GM12878 (cell line): ENCODE results near the gene ELMO2. TPM values are rescaled to one million over a fixed set of nuclear protein-coding genes. Genes with fewer than 3 reads are reported as not detected.

Experiments used
- CREM ChIP-seq: IDR thresholded peaks from 2 replicates; pipeline ENCODE4 v1.6.1; 2014; ENCODE audit warnings: antibody characterized with exemption, low read depth
- EZH2 ChIP-seq: IDR thresholded peaks from 2 replicates; pipeline ENCODE4 v1.6.1; 2012; ENCODE audit warnings: low read depth, mild to moderate bottlenecking, control low read depth, inconsistent platforms, low read length, borderline replicate concordance; ENCODE audit not compliant: control insufficient read depth
- FOXM1 ChIP-seq: IDR thresholded peaks from 2 replicates; pipeline ENCODE4 v1.6.1; 2012; ENCODE audit warnings: low read depth, mild to moderate bottlenecking, inconsistent platforms, low read length, moderate library complexity
- GABPA ChIP-seq: IDR thresholded peaks from 2 replicates; pipeline ENCODE4 v1.6.1; 2014; ENCODE audit warnings: antibody characterized with exemption, low read depth, mild to moderate bottlenecking, inconsistent platforms
- HDAC6 ChIP-seq: fragments of 200-600 bp; sonication (generic); IDR thresholded peaks from one replicate; pipeline ENCODE4 v1.8.0; 2017; ENCODE audit warnings: antibody characterized with exemption; ENCODE audit not compliant: unreplicated experiment
- JUNB ChIP-seq: IDR thresholded peaks from 2 replicates; pipeline ENCODE4 v1.6.1; 2016; ENCODE audit warnings: antibody characterized with exemption, mild to moderate bottlenecking
- MEF2A ChIP-seq: IDR thresholded peaks from 2 replicates; pipeline ENCODE4 v1.6.1; 2011; ENCODE audit warnings: low read depth, mild to moderate bottlenecking, low read length, moderate library complexity; ENCODE audit not compliant: insufficient read depth
- MTA2 ChIP-seq: fragments of 450-650 bp; IDR thresholded peaks from 2 replicates; pipeline ENCODE4 v1.6.1; 2016; ENCODE audit warnings: low read depth, mild to moderate bottlenecking, moderate library complexity
- NFXL1 ChIP-seq: fragments of 450-650 bp; IDR thresholded peaks from 2 replicates; pipeline ENCODE4 v1.6.1; 2017; ENCODE audit warnings: antibody characterized with exemption, mild to moderate bottlenecking, borderline replicate concordance
- NR2F1 ChIP-seq: fragments of 450-650 bp; conservative IDR thresholded peaks from 2 replicates; pipeline ENCODE4 v1.6.1; 2017; ENCODE audit warnings: mild to moderate bottlenecking
- NRF1 ChIP-seq: conservative IDR thresholded peaks from 2 replicates; pipeline ENCODE4 v1.6.1; 2011; ENCODE audit warnings: mild to moderate bottlenecking, low read depth, low read length, improper control_type of control experiment
- RUNX3 ChIP-seq: IDR thresholded peaks from 2 replicates; pipeline ENCODE4 v1.6.1; 2012; ENCODE audit warnings: low read length, inconsistent platforms
- SMAD5 ChIP-seq: IDR thresholded peaks from 2 replicates; pipeline ENCODE4 v1.6.1; 2016; ENCODE audit warnings: antibody characterized with exemption, low read depth
- SPI1 ChIP-seq: IDR thresholded peaks from 2 replicates; pipeline ENCODE4 v1.6.1; 2011; ENCODE audit warnings: low read depth, mild to moderate bottlenecking, low read length, moderate library complexity, borderline replicate concordance; ENCODE audit not compliant: insufficient read depth
- TCF7 ChIP-seq: IDR thresholded peaks from 2 replicates; pipeline ENCODE4 v1.6.1; 2014; ENCODE audit warnings: antibody characterized with exemption, borderline replicate concordance
- ZNF622 ChIP-seq: fragments of 450-650 bp; IDR thresholded peaks from 2 replicates; pipeline ENCODE4 v1.6.1; 2017; ENCODE audit warnings: mild to moderate bottlenecking, inconsistent platforms
- polyA plus RNA-seq, 11 experiments: library from polyadenylated mRNA; depleted of rRNA in 4 of 11; unstranded in 6 of 11; stranded (reverse) in 5 of 11; fragments of >200 nt; fragmentation: Nextera tagmentation in 4 of 11; fragmentation: Illumina TruSeq in 1 of 11; extraction: Ambion mirVana in 4 of 11; extraction: Trizol in 1 of 11; gene quantifications; 1 replicate in 1 of 11; 2 replicates in 10 of 11; pipeline versions ENCODE4 v1.2.1 to v1.2.3, GENCODE V29; 2011 to 2016; ENCODE audit warnings: inconsistent platforms in 2 of 11, missing spikeins in 2 of 11, low read depth in 1 of 11
- total RNA-seq, 4 experiments: library from RNA; depleted of rRNA in 3 of 4; stranded (reverse); fragments of >200 nt in 3 of 4; fragmentation: Illumina TruSeq in 1 of 4; extraction: Trizol in 1 of 4; gene quantifications; 2 replicates each; pipeline versions ENCODE4 v1.2.1 to v1.2.3, GENCODE V29; 2013 to 2021
- TF ChIP-seq, protein P1 (sequence below): fragments of 450-650 bp; IDR thresholded peaks from 2 replicates; pipeline ENCODE4 v1.6.1; 2017; ENCODE audit warnings: antibody characterized with exemption, mild to moderate bottlenecking, moderate library complexity
- TF ChIP-seq, protein P2 (sequence below): fragments of 450-650 bp; formaldehyde crosslinking; IDR thresholded peaks from 2 replicates; pipeline ENCODE4 v1.5.0; 2022; ENCODE audit warnings: mild to moderate bottlenecking, missing genetic modification characterization
- TF ChIP-seq, protein P3 (sequence below): IDR thresholded peaks from 2 replicates; pipeline ENCODE4 v1.6.1; 2012; ENCODE audit warnings: low read depth, low read length, improper control_type of control experiment
- TF ChIP-seq, protein P4 (sequence below): fragments of 450-650 bp; IDR thresholded peaks from 2 replicates; pipeline ENCODE4 v1.6.1; 2014; ENCODE audit warnings: mild to moderate bottlenecking

ELMO2 gene
- total and polyA plus RNA-seq, 10 of the 15 experiments (the other 5 are each of a cell fraction or from before 2014, with no cell fraction given): 14.2 to 40.2 (median 37.6) TPM

DNA sequence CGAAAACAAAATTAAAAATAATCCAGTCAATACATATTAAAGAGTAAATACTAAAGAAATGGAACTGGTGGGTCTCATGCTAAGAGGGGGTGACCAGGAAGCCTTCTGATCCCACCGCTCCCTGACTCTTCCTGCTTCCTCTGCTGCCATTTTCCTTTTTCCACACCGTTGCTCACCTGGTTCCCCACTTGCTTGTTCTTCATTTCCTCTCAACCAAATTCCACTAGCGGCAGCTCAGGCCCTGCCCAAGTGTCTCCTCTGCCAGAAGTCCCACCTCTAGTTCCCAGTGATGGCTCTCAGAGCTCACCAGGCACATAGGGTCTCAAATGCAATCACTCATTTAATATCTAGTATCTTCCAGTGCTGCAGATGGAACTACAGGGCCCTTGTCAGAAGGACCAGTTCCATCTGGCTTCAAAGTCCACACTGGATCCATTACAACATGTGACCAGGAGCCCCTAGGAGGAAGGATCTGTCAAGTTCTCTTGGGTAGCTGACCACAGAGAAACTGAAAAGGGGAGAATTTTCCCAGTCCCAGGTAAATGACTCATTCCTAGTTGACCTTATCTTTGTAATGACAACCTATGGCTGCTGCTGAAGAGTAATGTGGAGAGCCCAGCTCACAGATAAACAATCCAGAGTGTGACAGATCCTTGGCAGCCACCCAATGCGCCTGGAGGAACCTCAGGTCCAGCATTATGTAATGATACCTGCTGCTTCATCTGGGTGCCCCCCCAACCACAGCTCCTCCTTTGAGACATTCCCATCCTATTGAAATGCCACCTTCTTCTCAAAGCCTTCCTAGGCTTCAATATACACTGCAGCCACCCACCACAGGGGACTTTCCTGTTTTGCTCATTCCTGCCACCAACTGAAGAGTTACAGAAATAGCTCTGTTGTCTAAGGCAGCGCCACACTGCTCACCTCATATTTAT lies 38.2 kb downstream of the ELMO2 start (continued):
- no peak for TF ChIP-seq SMAD5
- no peak for TF ChIP-seq NFXL1
- TF ChIP-seq EZH2: no peak
- peak; percentile 63; the same call in 1 of the 2 replicates for TF ChIP-seq MEF2A
- TF ChIP-seq FOXM1: no peak
- TF ChIP-seq GABPA: no peak
- peak; percentile 44; the same call in 1 of the 2 replicates for TF ChIP-seq NR2F1
- TF ChIP-seq JUNB: peak; percentile 26; the same call in 1 of the 2 replicates
- TF ChIP-seq, protein P1, sequence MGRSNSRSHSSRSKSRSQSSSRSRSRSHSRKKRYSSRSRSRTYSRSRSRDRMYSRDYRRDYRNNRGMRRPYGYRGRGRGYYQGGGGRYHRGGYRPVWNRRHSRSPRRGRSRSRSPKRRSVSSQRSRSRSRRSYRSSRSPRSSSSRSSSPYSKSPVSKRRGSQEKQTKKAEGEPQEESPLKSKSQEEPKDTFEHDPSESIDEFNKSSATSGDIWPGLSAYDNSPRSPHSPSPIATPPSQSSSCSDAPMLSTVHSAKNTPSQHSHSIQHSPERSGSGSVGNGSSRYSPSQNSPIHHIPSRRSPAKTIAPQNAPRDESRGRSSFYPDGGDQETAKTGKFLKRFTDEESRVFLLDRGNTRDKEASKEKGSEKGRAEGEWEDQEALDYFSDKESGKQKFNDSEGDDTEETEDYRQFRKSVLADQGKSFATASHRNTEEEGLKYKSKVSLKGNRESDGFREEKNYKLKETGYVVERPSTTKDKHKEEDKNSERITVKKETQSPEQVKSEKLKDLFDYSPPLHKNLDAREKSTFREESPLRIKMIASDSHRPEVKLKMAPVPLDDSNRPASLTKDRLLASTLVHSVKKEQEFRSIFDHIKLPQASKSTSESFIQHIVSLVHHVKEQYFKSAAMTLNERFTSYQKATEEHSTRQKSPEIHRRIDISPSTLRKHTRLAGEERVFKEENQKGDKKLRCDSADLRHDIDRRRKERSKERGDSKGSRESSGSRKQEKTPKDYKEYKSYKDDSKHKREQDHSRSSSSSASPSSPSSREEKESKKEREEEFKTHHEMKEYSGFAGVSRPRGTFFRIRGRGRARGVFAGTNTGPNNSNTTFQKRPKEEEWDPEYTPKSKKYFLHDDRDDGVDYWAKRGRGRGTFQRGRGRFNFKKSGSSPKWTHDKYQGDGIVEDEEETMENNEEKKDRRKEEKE: no peak
- no peak for TF ChIP-seq ZNF622
- TF ChIP-seq, protein P2, sequence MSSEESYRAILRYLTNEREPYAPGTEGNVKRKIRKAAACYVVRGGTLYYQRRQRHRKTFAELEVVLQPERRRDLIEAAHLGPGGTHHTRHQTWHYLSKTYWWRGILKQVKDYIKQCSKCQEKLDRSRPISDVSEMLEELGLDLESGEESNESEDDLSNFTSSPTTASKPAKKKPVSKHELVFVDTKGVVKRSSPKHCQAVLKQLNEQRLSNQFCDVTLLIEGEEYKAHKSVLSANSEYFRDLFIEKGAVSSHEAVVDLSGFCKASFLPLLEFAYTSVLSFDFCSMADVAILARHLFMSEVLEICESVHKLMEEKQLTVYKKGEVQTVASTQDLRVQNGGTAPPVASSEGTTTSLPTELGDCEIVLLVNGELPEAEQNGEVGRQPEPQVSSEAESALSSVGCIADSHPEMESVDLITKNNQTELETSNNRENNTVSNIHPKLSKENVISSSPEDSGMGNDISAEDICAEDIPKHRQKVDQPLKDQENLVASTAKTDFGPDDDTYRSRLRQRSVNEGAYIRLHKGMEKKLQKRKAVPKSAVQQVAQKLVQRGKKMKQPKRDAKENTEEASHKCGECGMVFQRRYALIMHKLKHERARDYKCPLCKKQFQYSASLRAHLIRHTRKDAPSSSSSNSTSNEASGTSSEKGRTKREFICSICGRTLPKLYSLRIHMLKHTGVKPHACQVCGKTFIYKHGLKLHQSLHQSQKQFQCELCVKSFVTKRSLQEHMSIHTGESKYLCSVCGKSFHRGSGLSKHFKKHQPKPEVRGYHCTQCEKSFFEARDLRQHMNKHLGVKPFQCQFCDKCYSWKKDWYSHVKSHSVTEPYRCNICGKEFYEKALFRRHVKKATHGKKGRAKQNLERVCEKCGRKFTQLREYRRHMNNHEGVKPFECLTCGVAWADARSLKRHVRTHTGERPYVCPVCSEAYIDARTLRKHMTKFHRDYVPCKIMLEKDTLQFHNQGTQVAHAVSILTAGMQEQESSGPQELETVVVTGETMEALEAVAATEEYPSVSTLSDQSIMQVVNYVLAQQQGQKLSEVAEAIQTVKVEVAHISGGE (CRISPR knock-in tag): no peak
- TF ChIP-seq, protein P3, sequence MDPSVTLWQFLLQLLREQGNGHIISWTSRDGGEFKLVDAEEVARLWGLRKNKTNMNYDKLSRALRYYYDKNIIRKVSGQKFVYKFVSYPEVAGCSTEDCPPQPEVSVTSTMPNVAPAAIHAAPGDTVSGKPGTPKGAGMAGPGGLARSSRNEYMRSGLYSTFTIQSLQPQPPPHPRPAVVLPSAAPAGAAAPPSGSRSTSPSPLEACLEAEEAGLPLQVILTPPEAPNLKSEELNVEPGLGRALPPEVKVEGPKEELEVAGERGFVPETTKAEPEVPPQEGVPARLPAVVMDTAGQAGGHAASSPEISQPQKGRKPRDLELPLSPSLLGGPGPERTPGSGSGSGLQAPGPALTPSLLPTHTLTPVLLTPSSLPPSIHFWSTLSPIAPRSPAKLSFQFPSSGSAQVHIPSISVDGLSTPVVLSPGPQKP: no peak
- peak; percentile 18; the same call in 1 of the 2 replicates for TF ChIP-seq MTA2
- TF ChIP-seq, protein P4, sequence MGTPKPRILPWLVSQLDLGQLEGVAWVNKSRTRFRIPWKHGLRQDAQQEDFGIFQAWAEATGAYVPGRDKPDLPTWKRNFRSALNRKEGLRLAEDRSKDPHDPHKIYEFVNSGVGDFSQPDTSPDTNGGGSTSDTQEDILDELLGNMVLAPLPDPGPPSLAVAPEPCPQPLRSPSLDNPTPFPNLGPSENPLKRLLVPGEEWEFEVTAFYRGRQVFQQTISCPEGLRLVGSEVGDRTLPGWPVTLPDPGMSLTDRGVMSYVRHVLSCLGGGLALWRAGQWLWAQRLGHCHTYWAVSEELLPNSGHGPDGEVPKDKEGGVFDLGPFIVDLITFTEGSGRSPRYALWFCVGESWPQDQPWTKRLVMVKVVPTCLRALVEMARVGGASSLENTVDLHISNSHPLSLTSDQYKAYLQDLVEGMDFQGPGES: no peak
- no peak for TF ChIP-seq TCF7
- 0 out of 2 replicates have a peak, but pooled peaks have one; percentile 34 for TF ChIP-seq CREM
- no peak for TF ChIP-seq HDAC6
- TF ChIP-seq NRF1: no peak
- no peak for TF ChIP-seq SPI1
- TF ChIP-seq RUNX3: peak; percentile 68
